Renal pelvis (tissue), 4 donors: ENCODE measurements around the gene UNC93B1. TPM values are rescaled to one million over a fixed set of nuclear protein-coding genes. Genes with fewer than 3 reads are reported as not detected.

Experiments
- DNase-seq: peaks from one replicate; pipeline ENCODE4 v3.0.0-alpha.2; 2013
- polyA plus RNA-seq, 3 donors: library from polyadenylated mRNA; unstranded; fragments of 120-200 nt; gene quantifications; one replicate each; pipeline ENCODE4 v1.2.1, GENCODE V29; 2013; ENCODE audit not compliant: insufficient read length in 3 of 3

The UNC93B1 gene
- polyA plus RNA-seq, 3 donors = 11.1 to 13.1 (median 11.4) TPM

DNA sequence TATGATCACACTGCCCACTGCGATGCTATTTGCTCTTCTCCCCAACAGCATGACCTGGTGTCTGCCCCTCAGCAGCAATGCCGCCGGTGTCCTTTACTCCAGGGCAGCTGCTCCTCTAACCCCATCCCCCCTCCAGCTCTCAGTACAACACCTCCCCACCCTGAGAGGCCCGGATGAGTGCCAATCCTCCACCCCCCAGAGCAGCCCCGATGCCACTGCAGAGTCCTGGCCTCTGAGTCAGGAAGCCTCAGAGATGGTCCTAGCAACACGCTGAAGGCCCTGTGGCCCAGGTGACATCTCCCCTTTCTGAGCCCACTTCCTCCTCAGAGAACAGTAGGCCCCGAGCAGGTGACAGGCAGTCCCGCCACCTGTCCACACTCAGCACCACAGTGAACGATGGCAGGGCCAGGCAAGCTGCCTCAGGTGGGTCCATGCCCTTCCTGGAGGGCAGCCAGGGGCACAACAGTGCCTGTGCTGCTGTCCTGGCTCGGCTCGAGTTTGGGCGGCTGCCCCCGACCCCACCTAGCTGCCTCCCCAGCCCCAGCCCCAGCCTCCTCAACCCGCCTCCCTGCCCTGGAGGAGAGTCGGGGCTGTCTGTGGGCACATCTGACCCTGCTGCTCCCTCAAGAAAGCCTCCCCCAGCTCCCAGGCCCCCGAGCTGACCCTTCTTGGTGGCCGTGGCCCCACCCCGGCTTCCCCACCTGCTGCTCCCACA lies 22.7 kb upstream of the UNC93B1 start:
- DNase-seq = no peak

DNA sequence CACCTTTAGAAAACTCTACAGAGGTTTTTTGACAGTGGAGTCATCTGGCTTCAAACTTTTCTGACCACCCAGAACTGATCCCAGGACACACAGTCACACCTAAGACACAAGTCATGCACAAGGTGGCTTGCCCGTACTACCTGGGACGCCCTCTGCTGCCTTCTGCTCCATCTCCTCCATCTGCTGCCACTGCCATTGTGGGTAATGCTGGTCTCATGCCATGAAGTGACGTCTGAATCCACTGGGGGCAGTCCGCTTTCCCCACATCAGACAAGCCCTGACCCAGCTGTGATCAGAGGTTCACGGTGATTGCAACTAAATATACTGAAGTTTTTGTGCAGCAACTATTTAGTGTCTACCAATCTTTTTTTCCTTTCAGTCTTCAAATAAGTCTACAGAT lies 21.1 kb upstream of the UNC93B1 start:
- DNase-seq = no peak

DNA sequence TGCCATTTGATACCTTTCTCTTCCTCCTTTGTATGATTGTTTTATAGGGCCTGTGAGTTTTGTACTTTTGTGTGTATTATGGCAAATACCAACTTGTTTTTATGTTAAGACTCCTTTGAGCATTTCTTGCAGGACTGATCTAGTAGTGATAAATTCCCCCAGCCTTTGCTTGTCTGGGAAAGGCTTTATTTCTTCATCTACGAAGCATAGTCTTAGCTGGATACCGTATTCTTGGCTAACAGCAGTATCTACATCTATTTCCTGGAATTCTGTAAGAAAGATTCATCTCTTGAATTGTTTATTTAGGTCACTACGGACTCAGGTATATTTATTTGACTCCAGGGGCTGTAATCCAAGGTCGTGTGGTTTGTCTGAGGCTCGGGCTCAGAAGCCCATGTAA lies 20.6 kb upstream of the UNC93B1 start:
- DNase-seq = no peak

DNA sequence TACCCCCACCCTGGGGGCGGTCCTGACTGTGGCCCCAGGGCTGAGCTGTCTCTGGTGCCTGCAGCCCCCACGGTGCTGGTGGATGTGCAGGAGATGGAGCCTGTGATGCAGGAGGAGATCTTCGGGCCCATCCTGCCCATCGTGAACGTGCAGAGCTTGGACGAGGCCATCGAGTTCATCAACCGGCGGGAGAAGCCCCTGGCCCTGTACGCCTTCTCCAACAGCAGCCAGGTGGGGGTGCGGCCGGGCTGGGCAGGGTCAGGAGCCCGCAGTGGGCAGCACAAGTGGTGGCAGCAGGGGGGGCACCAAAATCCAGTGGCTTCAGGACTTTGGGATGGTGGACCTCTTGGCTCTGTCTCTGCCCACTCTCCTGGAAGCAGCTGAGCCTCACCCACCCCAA lies 18.6 kb upstream of the UNC93B1 start:
- DNase-seq = no peak

DNA sequence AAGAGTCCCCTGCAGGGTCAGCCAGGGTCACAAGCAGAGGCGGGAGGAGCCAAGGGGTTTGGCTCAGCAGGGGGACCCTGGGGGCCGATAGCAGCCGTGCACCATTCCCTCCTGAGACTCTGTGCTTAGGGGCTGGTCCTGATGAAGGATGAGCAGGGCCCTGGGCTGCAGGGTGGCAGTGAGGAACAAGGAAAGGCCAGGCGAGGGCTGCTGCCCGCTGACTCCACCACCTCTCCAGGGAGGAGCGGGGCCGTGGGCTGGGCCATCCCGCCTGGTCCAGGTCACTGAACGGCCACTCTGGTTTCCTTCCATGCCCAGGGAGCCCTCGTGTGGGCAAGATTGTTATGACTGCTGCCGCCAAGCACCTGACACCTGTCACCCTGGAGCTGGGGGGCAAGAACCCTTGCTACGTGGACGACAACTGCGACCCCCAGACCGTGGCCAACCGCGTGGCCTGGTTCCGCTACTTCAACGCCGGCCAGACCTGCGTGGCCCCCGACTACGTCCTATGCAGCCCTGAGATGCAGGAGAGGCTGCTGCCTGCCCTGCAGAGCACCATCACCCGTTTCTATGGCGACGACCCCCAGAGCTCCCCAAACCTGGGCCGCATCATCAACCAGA lies 17.4 kb upstream of the UNC93B1 start:
- DNase-seq = no peak

DNA sequence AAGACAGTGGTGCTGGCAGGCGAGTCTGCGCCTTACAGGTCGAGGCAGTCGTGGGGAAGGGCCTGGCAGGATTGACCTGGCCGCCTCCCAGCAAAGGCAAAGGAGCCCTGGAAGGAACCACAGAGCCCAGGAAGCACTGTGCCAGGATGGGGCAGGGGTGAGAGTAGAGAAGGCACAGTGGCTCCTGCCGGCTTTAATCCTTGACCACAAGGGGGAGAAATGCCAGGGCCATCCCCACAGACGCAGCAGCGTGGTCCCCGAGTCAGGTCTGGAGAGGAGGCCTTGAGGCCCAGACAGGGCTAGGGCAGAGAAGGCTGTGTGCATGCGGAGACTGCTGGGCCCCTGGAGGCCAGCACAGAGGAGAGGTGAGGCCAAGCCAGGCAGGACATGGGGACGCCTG lies 16.7 kb upstream of the UNC93B1 start:
- DNase-seq = no peak

DNA sequence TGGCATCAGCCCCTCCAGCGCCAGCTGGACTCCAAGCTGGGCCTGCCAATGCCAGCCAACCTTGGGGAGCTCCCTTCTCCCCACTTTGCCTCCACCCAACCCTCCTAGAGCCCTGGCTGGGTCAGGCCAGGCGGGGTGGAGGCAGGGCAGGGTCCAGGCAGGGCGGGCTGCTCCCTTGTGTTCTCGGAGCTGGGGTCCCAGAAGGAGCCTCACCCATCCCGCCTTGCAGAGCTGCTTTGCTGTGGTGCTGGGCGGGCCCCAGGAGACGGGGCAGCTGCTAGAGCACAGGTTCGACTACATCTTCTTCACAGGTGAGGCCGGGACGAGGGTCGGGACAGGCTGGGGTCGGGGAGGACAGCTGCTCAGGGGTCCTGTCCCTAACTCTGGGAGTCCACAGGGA lies 15.6 kb upstream of the UNC93B1 start:
- no peak for DNase-seq

DNA sequence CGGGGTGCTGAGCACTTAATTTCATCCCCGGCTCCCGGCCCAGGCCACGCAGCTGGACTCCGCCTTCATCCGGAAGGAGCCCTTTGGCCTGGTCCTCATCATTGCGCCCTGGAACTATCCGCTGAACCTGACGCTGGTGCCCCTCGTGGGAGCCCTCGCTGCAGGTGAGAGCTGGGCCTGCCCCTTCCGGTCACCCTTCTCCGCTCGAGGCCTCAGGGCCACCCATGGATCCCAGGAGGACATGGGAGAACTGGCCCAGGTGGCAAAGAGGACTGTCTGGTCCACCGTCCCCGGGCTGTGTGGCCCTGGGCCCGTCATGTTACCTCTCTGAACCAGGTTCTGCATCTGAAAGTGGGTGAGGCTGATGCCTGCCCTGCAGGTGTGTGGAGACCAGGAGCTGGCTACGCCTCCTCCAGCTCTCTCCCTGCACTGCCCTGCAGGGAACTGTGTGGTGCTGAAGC lies 14.9 kb upstream of the UNC93B1 start:
- DNase-seq = no peak

DNA sequence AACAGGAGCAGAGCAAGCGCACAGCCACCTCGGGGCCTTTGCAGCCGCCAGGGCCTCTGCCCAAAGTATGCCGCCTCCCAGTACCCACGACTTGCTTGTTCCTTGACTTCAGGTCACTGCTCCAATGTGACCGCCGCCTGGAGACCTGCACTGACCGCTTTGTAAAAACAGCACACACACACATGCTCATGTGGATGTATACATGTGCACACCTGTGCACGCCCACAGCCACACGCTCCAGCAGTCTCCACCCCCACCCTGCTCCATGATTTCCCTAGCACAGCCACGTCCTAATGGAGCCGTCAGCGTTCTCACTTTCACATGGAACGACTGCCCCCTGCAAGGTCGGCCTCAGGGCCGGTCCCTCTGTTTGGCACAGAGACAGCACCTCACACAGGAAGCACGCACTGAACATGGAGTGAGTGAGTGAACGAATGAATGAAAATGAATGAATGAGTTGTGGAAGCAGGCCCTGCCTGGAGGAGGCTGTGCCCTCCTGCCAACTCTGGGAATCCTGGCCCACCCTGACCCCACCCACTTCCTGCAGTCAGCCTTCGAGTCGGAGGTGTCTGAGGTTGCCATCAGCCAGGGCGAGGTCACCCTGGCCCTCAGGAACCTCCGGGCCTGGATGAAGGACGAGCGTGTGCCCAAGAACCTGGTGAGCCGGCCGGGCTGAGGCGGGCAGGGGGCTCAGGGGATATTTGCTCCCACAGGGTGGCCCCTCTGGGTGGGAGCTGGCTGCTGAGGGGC lies 14.3 kb upstream of the UNC93B1 start:
- DNase-seq = no peak

DNA sequence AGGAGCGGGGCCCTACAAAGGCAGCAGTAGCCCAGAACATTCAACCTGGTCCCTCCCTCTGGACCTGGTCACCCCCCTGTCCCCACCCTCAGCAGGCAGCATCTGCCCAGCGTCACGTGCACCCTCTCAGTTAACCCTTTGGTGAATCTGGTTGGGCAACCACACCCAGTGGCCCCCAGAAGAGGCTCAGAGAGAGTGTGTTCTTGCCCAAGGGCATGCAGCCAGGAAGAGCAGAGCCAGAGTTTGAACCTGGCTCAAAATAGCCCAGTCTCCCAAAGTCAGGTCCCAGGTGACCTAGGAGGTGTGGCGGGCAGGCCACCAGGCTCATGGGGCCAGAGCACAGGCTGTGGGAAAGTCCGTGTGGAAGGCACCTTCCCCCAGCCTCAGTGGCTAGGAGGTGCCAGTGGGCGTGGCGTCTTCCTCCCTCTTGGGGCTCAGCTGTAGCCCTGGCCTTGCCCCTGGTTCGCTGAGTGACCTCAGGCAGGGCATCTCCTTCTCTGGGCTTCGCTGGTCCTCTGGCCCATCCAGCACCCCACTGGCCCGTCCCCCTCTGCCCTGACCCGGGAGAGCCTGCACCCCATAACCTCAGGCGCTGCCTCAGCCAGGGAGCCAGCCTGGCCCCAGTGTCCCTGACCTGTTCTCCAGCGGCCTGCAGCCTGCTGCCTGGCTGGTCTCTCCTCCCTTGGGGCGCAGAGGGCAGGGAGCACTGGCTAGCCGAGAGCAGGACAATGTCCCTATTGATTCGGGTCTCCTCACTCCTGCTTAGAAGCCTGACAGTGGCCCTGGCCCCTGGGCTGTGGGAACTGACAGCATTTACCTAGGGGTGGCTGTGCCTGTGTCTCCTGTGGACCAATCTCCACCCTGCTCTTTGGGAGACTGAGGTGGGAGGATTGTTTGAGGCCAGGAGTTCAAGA lies 13.3 kb upstream of the UNC93B1 start:
- no peak for DNase-seq

DNA sequence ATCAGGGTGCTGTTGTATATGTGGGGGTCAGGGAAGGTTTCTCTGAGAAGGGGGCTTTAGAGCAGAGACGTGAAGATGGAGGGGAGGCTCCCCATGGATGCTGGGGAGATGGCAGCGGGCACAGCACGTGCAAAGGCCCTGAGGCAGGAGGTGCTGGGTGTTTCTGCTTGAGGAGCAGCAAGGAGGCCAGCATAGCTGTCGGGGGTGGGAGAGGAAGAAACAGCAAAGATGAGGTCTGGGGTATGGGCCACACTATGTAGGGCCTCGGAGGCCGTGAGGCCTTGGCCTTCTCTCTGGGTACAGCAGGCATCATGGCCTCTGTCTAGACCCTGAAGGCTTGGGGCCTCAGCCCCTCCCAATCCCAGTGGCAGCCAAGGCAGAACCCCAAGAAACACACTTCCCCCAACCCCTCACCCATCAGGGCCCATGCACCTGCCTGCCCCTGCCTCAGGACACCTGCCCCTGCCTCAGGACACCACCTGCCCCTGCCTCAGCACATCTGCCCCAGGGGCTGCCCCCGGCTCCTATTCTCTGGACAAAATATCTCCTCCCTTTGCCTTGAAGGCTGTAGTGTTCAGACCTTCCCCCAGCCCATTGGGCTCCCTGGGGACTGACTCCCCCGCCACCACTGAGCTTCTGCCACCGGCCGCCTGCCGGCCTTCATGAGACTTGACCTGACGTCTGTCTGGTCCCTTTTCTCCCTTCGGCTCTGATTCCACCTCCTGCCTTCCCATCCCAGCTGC lies 12.4 kb upstream of the UNC93B1 start:
- DNase-seq = no peak

DNA sequence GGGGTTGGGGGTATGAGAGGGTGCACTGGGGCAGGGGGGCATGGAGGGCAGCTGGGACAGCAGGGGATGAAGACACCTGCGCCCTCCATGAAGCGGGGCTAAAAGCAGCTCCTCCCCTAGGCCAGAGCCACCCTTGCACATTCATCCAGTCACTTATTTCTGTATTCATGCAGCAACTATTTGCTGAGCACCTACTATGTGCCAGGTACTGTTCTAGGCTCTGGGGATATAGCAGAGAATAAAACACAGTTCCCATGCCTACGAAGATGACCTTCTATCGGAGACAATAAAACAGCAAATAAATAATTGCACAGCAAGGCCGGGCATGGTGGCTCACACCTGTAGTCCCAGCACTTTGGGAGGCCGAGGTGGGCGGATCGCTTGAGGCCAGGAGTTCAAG lies 11.6 kb upstream of the UNC93B1 start:
- no peak for DNase-seq

DNA sequence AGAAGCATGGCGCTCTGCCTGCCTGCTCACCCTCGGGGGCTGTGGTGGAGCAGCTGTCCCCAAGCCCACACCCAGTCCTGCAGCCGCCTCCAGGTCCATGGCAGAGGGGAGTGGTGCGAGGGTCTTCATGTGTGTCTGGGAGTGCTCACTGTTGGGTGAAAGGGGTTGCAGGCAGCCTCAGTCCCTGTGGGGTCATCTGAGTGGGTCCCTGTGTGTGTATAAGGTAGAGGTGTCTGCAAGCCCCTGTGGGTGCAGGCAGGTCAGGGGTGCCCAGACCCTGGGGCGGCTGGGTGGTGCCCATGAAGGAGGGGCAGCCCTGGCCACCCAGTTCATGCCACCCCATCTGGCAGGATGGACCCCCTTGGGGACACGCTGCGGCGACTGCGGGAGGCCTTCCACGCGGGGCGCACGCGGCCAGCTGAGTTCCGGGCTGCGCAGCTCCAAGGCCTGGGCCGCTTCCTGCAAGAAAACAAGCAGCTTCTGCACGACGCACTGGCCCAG lies 11.1 kb upstream of the UNC93B1 start:
- DNase-seq = no peak

DNA sequence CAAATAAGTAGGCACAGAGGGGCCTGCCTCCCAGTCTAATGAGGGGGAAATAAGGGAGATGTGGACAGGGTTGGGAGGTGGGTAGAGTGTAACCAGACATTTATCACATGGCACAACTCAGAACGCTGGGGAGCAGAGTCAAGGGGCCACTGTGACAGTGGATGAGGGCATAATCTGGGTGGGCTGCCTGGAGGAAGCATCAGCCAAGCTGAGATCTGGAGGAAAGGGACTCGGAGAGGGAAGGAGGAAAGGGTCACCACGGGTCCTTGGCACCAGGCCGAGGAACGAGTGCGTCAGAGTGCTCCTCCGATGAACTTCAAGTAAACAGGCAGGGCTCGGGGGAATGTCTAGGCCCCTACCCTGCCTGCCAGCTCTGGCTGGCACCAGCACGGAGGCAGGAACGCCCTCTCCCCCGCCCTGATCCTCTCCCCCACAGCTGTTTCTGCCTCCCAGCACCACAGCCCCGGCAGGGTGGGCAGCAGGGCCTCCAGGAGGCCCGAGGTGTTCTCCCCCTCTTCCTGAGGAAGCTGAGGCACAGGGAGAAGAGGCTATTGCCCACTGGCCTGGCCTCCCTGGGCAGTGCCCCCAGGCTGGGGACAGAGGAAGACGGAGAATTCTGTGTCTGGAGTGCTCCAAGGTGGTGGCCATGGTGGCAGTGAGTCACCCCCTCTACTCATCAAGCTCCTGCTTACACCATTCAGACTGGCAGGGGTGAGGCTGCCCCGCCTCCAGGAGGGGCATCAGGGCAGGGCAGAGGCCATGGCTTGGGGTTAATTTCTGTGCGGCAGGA lies 10.5 kb upstream of the UNC93B1 start:
- no peak for DNase-seq

DNA sequence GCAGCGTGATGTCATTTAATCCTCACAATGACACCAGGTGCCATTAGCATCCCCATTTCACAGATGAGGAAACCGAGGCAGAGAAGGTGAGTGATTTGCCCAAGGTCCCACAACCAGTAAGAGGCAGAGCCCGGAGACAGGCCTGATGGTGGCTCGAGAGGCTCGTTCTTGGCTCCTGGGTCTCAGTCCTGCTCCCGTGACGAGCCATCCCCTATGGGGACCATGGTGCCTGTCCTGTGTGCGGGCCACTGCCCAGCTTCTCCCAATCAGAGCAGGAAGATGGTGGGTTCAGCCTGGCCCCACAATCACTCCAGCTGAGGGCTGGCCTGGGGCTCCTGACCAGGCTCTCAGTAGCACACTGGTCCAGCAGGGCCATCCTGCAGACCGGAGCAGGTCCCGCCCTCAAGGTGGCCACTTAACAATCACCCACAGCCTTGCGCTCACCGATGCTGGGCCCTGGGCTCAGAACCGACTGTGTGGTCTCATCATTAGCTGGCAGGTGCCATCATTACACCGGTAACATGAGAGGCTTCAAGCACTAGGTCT lies 9.8 kb upstream of the UNC93B1 start:
- DNase-seq = no peak

DNA sequence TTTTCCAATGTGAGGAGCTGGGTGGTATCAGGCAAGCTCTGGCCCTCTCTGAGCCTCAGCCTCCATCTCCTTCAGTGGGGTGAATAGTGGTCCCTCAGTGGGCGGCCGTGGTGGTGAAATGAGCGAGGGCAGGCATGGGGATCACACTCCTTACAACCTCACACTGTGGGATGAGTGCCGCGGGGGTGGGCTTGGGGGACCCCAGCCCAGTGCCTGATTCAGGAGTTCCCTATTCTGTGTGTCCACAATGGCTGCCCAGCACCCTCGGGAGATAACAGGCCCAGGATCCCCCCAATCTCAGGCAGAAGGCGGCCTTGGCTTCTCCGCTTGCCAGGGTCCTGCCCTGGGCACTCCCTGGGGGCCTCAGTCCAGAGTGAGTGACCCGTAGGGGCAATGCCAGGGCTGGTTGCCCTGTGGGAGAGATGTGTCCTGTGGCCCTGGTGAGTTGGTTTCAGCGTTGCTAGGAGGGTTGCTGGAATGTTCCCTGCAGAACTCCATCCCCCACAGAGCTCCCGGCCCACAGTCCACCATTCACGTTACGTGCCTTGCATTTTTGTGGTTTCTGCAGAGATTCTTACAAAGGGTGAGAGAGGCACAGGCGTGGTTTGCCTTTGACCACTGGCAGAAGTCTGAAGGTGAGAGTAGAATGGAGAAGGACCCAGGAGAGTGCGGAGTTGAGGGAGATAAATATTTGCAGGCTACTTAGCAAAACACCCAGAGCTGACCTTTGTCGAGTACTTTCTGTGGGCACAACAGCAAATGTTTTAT lies 9.1 kb upstream of the UNC93B1 start:
- no peak for DNase-seq

DNA sequence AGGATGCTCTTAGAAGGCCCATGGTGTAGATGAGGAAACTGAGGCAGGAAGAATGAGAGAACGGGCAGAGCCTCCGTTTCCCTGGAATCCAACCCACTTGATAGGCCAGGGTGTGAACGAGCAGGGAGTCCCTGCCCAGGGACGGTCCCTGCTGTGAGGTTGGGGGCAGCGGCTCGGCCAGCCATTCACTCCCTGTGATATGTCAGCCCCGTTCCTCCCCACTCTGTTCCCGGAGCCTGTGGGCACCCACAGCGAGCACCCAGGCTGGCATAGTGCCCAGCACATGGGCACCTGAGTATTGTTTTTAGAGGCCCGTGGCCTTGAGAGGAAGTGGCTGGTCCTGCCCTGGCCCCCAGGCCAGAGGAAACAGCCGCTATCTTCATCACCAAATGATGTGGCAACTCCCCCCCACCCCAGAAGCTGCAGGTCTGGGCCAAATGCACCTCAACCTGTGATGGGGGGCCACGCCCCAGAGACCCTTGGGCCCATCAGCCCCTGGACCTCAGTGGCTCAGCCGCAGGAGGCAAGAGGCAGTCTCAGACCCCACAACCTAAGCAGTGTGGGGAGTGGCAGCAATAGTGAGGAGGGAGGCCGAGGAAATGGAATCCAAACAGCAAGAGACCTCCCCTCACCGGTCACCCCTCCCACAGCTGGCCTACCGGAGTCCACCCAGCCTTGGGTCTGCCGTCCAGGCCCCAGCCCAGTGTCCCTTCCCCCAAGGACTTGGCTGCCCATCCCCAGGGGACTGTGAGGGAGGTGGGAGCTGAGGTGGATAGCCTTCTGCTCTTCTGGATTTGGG lies 8.3 kb upstream of the UNC93B1 start:
- DNase-seq = no peak
